Trophoblast cell (in vitro differentiated cells and primary cell): ENCODE measurements around the gene LONRF2.
"Not testable (repeated sequence)": the region's sequence is repeated elsewhere in the genome, so short reads cannot be mapped to it uniquely, and the experiment has no call there.

Experiments
- DNase-seq, 2 donors: peaks; one replicate each; pipeline ENCODE4 v3.0.0-alpha.2; 2016
- H2AFZ ChIP-seq: 2 replicates; pipeline ENCODE4 v1.6.1; 2013; ENCODE audit warnings: low read length, moderate library complexity, mild to moderate bottlenecking; ENCODE audit not compliant: insufficient read depth, poor library complexity
- H2AK5ac ChIP-seq: 2 replicates; pipeline ENCODE4 v1.6.1; 2013; ENCODE audit warnings: mild to moderate bottlenecking, low read length
- H2BK120ac ChIP-seq: 2 replicates; pipeline ENCODE4 v1.6.1; 2013; ENCODE audit warnings: low read length, mild to moderate bottlenecking, moderate library complexity; ENCODE audit not compliant: insufficient read depth, poor library complexity
- H2BK12ac ChIP-seq: 2 replicates; pipeline ENCODE4 v1.6.1; 2013; ENCODE audit warnings: mild to moderate bottlenecking, low read length, moderate library complexity
- H2BK5ac ChIP-seq: 2 replicates; pipeline ENCODE4 v1.6.1; 2013; ENCODE audit warnings: low read length, low read depth, moderate library complexity, mild to moderate bottlenecking; ENCODE audit not compliant: poor library complexity
- H3K14ac ChIP-seq: 2 replicates; pipeline ENCODE4 v1.6.1; 2013; ENCODE audit warnings: mild to moderate bottlenecking, low read length
- H3K18ac ChIP-seq: 2 replicates; pipeline ENCODE4 v1.6.1; 2013; ENCODE audit warnings: mild to moderate bottlenecking, low read length
- H3K23ac ChIP-seq: 2 replicates; pipeline ENCODE4 v1.6.1; 2013; ENCODE audit warnings: low read length
- H3K27ac ChIP-seq: 2 replicates; pipeline ENCODE4 v1.5.1; 2013; ENCODE audit warnings: low read depth, mild to moderate bottlenecking, inconsistent platforms, low read length, moderate library complexity
- H3K27me3 ChIP-seq: 2 replicates; pipeline ENCODE4 v1.6.1; 2013; ENCODE audit warnings: inconsistent platforms, mild to moderate bottlenecking, low read length, moderate library complexity; ENCODE audit not compliant: insufficient read depth
- H3K36me3 ChIP-seq, 2 experiments: 1 replicate in 1 of 2; 2 replicates in 1 of 2; pipeline ENCODE4 v1.6.1; 2013; ENCODE audit warnings: low read length in 2 of 2, mild to moderate bottlenecking in 2 of 2, moderate library complexity in 1 of 2; ENCODE audit not compliant: insufficient read depth in 2 of 2, control insufficient read depth in 1 of 2
- H3K4ac ChIP-seq: 2 replicates; pipeline ENCODE4 v1.6.1; 2013; ENCODE audit warnings: low read depth, mild to moderate bottlenecking, low read length, moderate library complexity
- H3K4me1 ChIP-seq, 2 experiments: 1 replicate in 1 of 2; 2 replicates in 1 of 2; pipeline ENCODE4 v1.6.1; 2013; ENCODE audit warnings: low read length in 2 of 2, mild to moderate bottlenecking in 2 of 2, moderate library complexity in 1 of 2; ENCODE audit not compliant: insufficient read depth in 2 of 2, control insufficient read depth in 1 of 2
- H3K4me2 ChIP-seq: 2 replicates; pipeline ENCODE4 v1.6.1; 2013; ENCODE audit warnings: inconsistent platforms, mild to moderate bottlenecking, low read length, moderate library complexity
- H3K4me3 ChIP-seq: 2 replicates; pipeline ENCODE4 v1.5.1; 2013; ENCODE audit warnings: mild to moderate bottlenecking, low read depth, low read length, inconsistent platforms
- H3K79me1 ChIP-seq: one replicate; pipeline ENCODE4 v1.6.1; 2013; ENCODE audit warnings: low read length
- H3K79me2 ChIP-seq: 2 replicates; pipeline ENCODE4 v1.6.1; 2013; ENCODE audit warnings: low read length, mild to moderate bottlenecking; ENCODE audit not compliant: control insufficient read depth, insufficient read depth, poor library complexity
- H3K9ac ChIP-seq: 2 replicates; pipeline ENCODE4 v1.6.1; 2013; ENCODE audit warnings: mild to moderate bottlenecking, low read length
- H3K9me3 ChIP-seq: 2 replicates; pipeline ENCODE4 v1.6.1; 2013; ENCODE audit warnings: low read depth, mild to moderate bottlenecking, control low read depth, inconsistent platforms, low read length; ENCODE audit not compliant: insufficient read depth
- H4K12ac ChIP-seq: 2 replicates; pipeline ENCODE4 v1.6.1; 2013; ENCODE audit warnings: low read depth, mild to moderate bottlenecking, low read length, moderate library complexity
- H4K8ac ChIP-seq: 2 replicates; pipeline ENCODE4 v1.6.1; 2013; ENCODE audit warnings: low read depth, mild to moderate bottlenecking, low read length, moderate library complexity
- H4K91ac ChIP-seq: one replicate; pipeline ENCODE4 v1.6.1; 2013; ENCODE audit warnings: low read depth, mild to moderate bottlenecking, low read length, moderate library complexity
- WGBS: extraction: QIAGEN DNeasy Blood & Tissue Kit; methylation state at CpG from one replicate; pipeline ENCODE4 v1.1.7; 2013; ENCODE audit warnings: missing lambda C conversion rate; ENCODE audit not compliant: insufficient read length, insufficient coverage; ENCODE audit errors: extremely low coverage; 5-methylcytosine and 5-hydroxymethylcytosine counted together

The LONRF2 gene

GRCh38 chr2:100345144-100345543 lies 22.8 kb upstream of the LONRF2 start:
- not testable (repeated sequence) for H2AK5ac ChIP-seq, H3K27ac ChIP-seq, H3K4me2 ChIP-seq, H4K91ac ChIP-seq, H3K4me1 ChIP-seq, H2AFZ ChIP-seq, H3K79me2 ChIP-seq, H2BK120ac ChIP-seq, DNase-seq, H3K4ac ChIP-seq, H2BK5ac ChIP-seq, H3K79me1 ChIP-seq, H4K12ac ChIP-seq, H3K9ac ChIP-seq, H2BK12ac ChIP-seq, H3K23ac ChIP-seq, H3K36me3 ChIP-seq, H3K14ac ChIP-seq, H3K27me3 ChIP-seq, H3K4me3 ChIP-seq, H3K9me3 ChIP-seq, H3K18ac ChIP-seq, H4K8ac ChIP-seq
- WGBS, result no CpG with 5 or more reads among the region's 1 CpG

- DNase-seq, result no peak
- no peak overlapping the region for H3K23ac ChIP-seq
- no peak overlapping the region for H2AK5ac ChIP-seq
- no peak overlapping the region for H2BK5ac ChIP-seq
- H3K36me3 ChIP-seq, result no peaks in the 10 kb centered on the region
- H3K79me1 ChIP-seq, result no peaks in the 10 kb centered on the region
- no peaks in the 10 kb centered on the region for H3K79me2 ChIP-seq
- no peak overlapping the region for H3K27ac ChIP-seq
- WGBS, result no CpG with 5 or more reads among the region's 4 CpGs
- no peak overlapping the region for H4K12ac ChIP-seq
- H2BK12ac ChIP-seq, result no peak overlapping the region
- no peak overlapping the region for H3K4ac ChIP-seq
- H4K91ac ChIP-seq, result no peak overlapping the region
- no peak overlapping the region for H3K9ac ChIP-seq
- H3K27me3 ChIP-seq, result no peaks in the 10 kb centered on the region
- no peak overlapping the region for H2AFZ ChIP-seq
- H3K9me3 ChIP-seq, result peaks cover 5% of the 10 kb centered on the region
- no peak overlapping the region for H4K8ac ChIP-seq
- H2BK120ac ChIP-seq, result no peak overlapping the region
- no peak overlapping the region for H3K4me3 ChIP-seq
- no peak overlapping the region for H3K4me2 ChIP-seq
- H3K4me1 ChIP-seq, result no peaks in the 10 kb centered on the region
- no peak overlapping the region for H3K14ac ChIP-seq
- no peak overlapping the region for H3K18ac ChIP-seq
These were observed 22.1 kb upstream of the LONRF2 start for GRCh38 chr2:100344433-100344832.

GRCh38 chr2:100342466-100342865 lies 20.2 kb upstream of the LONRF2 start:
- DNase-seq, result not testable (repeated sequence)

GRCh38 chr2:100339823-100340222 lies 17.5 kb upstream of the LONRF2 start:
- no peak overlapping the region for H3K27ac ChIP-seq
- H3K27me3 ChIP-seq, result no peaks in the 10 kb centered on the region
- no peak overlapping the region for H2BK5ac ChIP-seq
- H3K4me3 ChIP-seq, result no peak overlapping the region
- H3K18ac ChIP-seq, result no peak overlapping the region
- WGBS, result no CpG with 5 or more reads among the region's 5 CpGs
- H2BK12ac ChIP-seq, result no peak overlapping the region
- peaks cover 3% of the 10 kb centered on the region for H3K9me3 ChIP-seq
- H3K36me3 ChIP-seq, result no peaks in the 10 kb centered on the region
- no peak overlapping the region for H3K4me2 ChIP-seq
- DNase-seq, result peak in 1 of 2 donors; percentile 17
- H2AFZ ChIP-seq, result peak overlapping the region; percentile 18
- no peaks in the 10 kb centered on the region for H3K4me1 ChIP-seq
- no peaks in the 10 kb centered on the region for H3K79me1 ChIP-seq
- no peak overlapping the region for H4K91ac ChIP-seq
- no peak overlapping the region for H2BK120ac ChIP-seq
- H2AK5ac ChIP-seq, result no peak overlapping the region
- H3K79me2 ChIP-seq, result no peaks in the 10 kb centered on the region
- H3K23ac ChIP-seq, result no peak overlapping the region
- H3K9ac ChIP-seq, result no peak overlapping the region
- no peak overlapping the region for H3K4ac ChIP-seq
- H4K12ac ChIP-seq, result no peak overlapping the region
- H4K8ac ChIP-seq, result no peak overlapping the region
- no peak overlapping the region for H3K14ac ChIP-seq

More at GRCh38 chr2:100342466-100342865, 20.2 kb upstream of the LONRF2 start:
- H2AFZ ChIP-seq, H3K9ac ChIP-seq, H2AK5ac ChIP-seq, H2BK120ac ChIP-seq, H3K36me3 ChIP-seq, H3K4me2 ChIP-seq, H4K91ac ChIP-seq, H2BK5ac ChIP-seq, H3K4me3 ChIP-seq, H3K79me2 ChIP-seq, H3K4me1 ChIP-seq, H4K12ac ChIP-seq, H3K9me3 ChIP-seq, H3K18ac ChIP-seq, H3K14ac ChIP-seq, H3K4ac ChIP-seq, H3K79me1 ChIP-seq, H3K27me3 ChIP-seq, H3K27ac ChIP-seq, H3K23ac ChIP-seq, H2BK12ac ChIP-seq, H4K8ac ChIP-seq: not testable (repeated sequence)
- no CpG with 5 or more reads among the region's 2 CpGs for WGBS
